Body of pancreas (tissue), 4 donors: ENCODE measurements around the gene SOX5. TPM values are rescaled to one million over a fixed set of nuclear protein-coding genes. Genes with fewer than 3 reads are reported as not detected.

Source experiments
- ATAC-seq: fragments of 150-250 bp; one replicate; pipeline ENCODE4 v1.9.1; 2016
- DNase-seq, 4 donors: peaks; one replicate each; pipeline ENCODE4 v3.0.0-alpha.2; 2019
- H3K27ac ChIP-seq, 4 donors: fragments of 200-600 bp; sonication (generic); 1 replicate in 3 of 4; 2 replicates in 1 of 4; pipeline versions ENCODE4 v1.5.1 to v1.6.1; 2016 to 2019; ENCODE audit warnings: mild to moderate bottlenecking in 1 of 4, mixed read lengths in 1 of 4, moderate library complexity in 1 of 4
- H3K27me3 ChIP-seq, 2 donors: fragments of 200-600 bp; sonication (generic); one replicate each; pipeline ENCODE4 v1.6.0; 2016; ENCODE audit warnings: mild to moderate bottlenecking in 1 of 2
- H3K36me3 ChIP-seq, 2 donors: fragments of 200-600 bp; sonication (generic); replicated peaks in 1 of 2; 2 replicates each; pipeline ENCODE4 v1.5.1; 2016; ENCODE audit warnings: low read depth in 2 of 2; ENCODE audit not compliant: insufficient read depth in 1 of 2
- H3K4me1 ChIP-seq: fragments of 200-600 bp; sonication (generic); one replicate; pipeline ENCODE4 v1.6.0; 2016
- H3K4me3 ChIP-seq, 2 donors: fragments of 200-600 bp; sonication (generic); 1 replicate in 1 of 2; 2 replicates in 1 of 2; pipeline ENCODE4 v1.5.1; 2016 to 2019
- H3K9me3 ChIP-seq, 3 donors: fragments of 200-600 bp; sonication (generic); 1 replicate in 2 of 3; 2 replicates in 1 of 3; pipeline ENCODE4 v1.5.1; 2016
- POLR2A ChIP-seq, 3 donors: fragments of 450-650 bp; IDR thresholded peaks; one replicate each; pipeline ENCODE4 v1.6.1; 2016; ENCODE audit warnings: antibody characterized with exemption in 3 of 3, mild to moderate bottlenecking in 2 of 3
- WGBS, 2 donors: methylation state at CpG; one replicate each; pipeline ENCODE4 v1.1.5; 2017; 5-methylcytosine and 5-hydroxymethylcytosine counted together
- intact Hi-C: fragments of 100-400 bp; cut with DNase I; formaldehyde crosslinking; loops from one replicate; pipeline ENCODE4 v1.15.1; 2023
- total RNA-seq, 2 donors: library from RNA; depleted of rRNA; stranded (reverse); fragments of >200 nt; gene quantifications; one replicate each; pipeline ENCODE4 v1.1.0, GENCODE V29; 2016
- TF ChIP-seq, protein P1 (sequence below), 7 experiments: fragments of 450-650 bp in 4 of 7; fragments of 200-600 bp in 3 of 7; sonication (generic) in 3 of 7; IDR thresholded peaks; one replicate each; pipeline ENCODE4 v1.5.1; 2016 to 2019; ENCODE audit warnings: antibody characterized with exemption in 7 of 7

Gene SOX5
- total RNA-seq, 2 donors from 2014 or later: 3.0 to 10.4 TPM

DNA sequence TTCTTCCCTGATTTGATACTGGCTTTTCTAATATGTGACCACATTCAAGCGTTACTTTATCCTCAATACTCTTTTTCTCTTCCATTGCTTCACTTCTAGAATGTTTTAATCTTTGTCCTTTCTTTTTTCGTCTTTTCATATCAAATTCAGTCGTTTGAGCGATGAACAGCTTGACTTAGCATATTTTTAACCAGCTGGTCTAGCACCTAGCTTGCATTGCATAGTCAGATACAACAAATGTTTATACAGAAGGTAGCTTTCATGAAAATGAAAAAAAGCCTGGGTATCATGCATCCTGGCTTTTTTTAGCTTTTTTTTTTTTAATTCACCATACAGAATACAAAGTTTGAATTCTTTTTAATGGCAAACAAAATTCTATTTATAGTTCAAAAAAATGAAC is 1.2 kb downstream of the SOX5 start:
- DNase-seq: no peak
- intact Hi-C loops: no loop called here
- H3K4me3 ChIP-seq: no peak overlapping the region

DNA sequence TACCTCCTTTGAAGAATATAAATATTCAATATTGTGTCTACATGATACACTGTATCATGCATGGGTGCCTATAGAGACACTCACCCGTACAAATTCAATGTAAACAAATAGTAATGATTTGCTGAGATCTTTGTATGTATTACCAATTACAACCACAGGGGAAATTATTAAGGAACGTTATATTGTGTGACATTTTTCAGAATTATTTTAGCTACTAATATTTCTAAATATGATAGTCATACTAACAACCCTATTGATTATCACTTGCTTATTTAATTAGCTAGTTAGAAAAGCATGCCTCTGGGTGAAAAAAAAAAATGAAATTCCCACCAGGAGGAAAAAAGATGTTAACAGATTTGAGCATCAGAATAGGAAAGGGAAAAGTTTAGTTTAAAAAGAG is 2.1 kb downstream of the SOX5 start:
- no peak for DNase-seq
- WGBS, 2 donors: 35 to 37% methylated on average over 2 of the region's 2 CpGs

More for the DNA sequence above, 1.2 kb downstream of the SOX5 start:
- no peak overlapping the region for H3K27ac ChIP-seq
- 44 to 49% methylated on average over 4 of the region's 4 CpGs for WGBS, 2 donors
- TF ChIP-seq POLR2A (IDR thresholded peaks at IDR 0.05): no peak
- TF ChIP-seq, protein P1, sequence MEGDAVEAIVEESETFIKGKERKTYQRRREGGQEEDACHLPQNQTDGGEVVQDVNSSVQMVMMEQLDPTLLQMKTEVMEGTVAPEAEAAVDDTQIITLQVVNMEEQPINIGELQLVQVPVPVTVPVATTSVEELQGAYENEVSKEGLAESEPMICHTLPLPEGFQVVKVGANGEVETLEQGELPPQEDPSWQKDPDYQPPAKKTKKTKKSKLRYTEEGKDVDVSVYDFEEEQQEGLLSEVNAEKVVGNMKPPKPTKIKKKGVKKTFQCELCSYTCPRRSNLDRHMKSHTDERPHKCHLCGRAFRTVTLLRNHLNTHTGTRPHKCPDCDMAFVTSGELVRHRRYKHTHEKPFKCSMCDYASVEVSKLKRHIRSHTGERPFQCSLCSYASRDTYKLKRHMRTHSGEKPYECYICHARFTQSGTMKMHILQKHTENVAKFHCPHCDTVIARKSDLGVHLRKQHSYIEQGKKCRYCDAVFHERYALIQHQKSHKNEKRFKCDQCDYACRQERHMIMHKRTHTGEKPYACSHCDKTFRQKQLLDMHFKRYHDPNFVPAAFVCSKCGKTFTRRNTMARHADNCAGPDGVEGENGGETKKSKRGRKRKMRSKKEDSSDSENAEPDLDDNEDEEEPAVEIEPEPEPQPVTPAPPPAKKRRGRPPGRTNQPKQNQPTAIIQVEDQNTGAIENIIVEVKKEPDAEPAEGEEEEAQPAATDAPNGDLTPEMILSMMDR (IDR thresholded peaks at IDR 0.05): no peak
- no peak for ATAC-seq
- no peaks in the 10 kb centered on the region for H3K9me3 ChIP-seq
- H3K27me3 ChIP-seq: no peaks in the 10 kb centered on the region
- H3K36me3 ChIP-seq: no peaks in the 10 kb centered on the region
- peaks cover 19% of the 10 kb centered on the region for H3K4me1 ChIP-seq

DNA sequence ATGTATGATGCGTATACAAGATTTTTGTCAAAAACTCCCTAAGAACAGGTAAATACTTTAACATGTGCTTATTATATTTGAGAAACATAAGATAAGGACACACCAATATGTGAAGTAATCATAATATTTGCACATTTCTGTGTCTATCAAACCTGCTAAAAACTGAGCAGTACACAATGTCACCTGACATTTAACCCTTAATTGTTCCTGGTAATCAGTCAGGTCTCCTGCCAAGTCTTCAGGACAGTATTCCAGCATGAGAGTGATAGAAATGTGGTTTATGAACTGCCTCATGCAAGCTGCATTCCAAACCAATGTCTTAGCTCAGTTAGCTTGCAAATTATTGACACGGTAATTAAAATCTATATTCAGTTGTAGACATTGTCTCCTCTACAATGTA is 4.2 kb downstream of the SOX5 start:
- TF ChIP-seq, protein P1 (IDR thresholded peaks at IDR 0.05): no peak
- TF ChIP-seq POLR2A (IDR thresholded peaks at IDR 0.05): no peak
- intact Hi-C loops: no loop called here
- no peak for DNase-seq

More for the DNA sequence above, 2.1 kb downstream of the SOX5 start:
- TF ChIP-seq, protein P1 (IDR thresholded peaks at IDR 0.05): no peak
- no peak for TF ChIP-seq POLR2A (IDR thresholded peaks at IDR 0.05)
- Histone ChIP-seq H3K27ac (no peak overlapping the region), H3K4me1 (peaks cover 19% of the 10 kb centered on the region), H3K27me3 (no peaks in the 10 kb centered on the region), H3K4me3 (no peak overlapping the region), H3K9me3 (no peaks in the 10 kb centered on the region), H3K36me3 (no peaks in the 10 kb centered on the region)
- ATAC-seq: no peak
- intact Hi-C loops: no loop called here

DNA sequence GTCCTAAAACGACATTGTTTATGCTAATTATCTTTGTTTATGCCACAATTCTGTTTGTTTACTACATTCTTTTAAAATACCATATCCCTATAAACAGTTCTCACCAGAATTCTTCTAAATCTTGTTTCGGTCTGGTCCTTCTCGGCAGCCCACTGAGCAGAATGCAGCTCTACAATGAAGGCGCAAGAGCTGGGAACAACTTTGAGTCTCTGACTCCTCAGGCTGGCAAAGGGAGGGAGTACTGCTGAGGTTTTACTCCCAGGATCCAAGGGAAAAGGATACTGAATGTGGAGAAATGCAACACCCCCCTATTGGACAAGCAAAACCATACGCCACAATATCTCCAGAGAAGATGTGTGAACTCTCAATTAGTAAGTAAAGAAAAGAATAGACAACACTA is 5.4 kb downstream of the SOX5 start:
- TF ChIP-seq, protein P1 (IDR thresholded peaks at IDR 0.05): no peak
- no peak for TF ChIP-seq POLR2A (IDR thresholded peaks at IDR 0.05)
- no peak overlapping the region for H3K4me3 ChIP-seq
- intact Hi-C loops: no loop called here
- DNase-seq (no peak), ATAC-seq (no peak)
- WGBS, 2 donors: 69 to 74% methylated on average over 5 of the region's 5 CpGs
- H3K9me3 ChIP-seq: no peaks in the 10 kb centered on the region
- H3K36me3 ChIP-seq: no peaks in the 10 kb centered on the region
- H3K4me1 ChIP-seq: peaks cover 3% of the 10 kb centered on the region
- H3K27ac ChIP-seq: no peak overlapping the region
- no peaks in the 10 kb centered on the region for H3K27me3 ChIP-seq

More for the DNA sequence above, 4.2 kb downstream of the SOX5 start:
- Histone ChIP-seq H3K27me3 (no peaks in the 10 kb centered on the region), H3K9me3 (no peaks in the 10 kb centered on the region), H3K4me1 (peaks cover 10% of the 10 kb centered on the region), H3K27ac (no peak overlapping the region), H3K36me3 (no peaks in the 10 kb centered on the region), H3K4me3 (no peak overlapping the region)
- no peak for ATAC-seq
- 60 to 69% methylated on average over 2 of the region's 2 CpGs for WGBS, 2 donors

- 52 to 72% methylated on average over 4 of the region's 4 CpGs for WGBS, 2 donors
Measured at GRCh38 chr12:23942841-23943240, 6.6 kb downstream of the SOX5 start.

More at GRCh38 chr12:23942841-23943240, 6.6 kb downstream of the SOX5 start:
- TF ChIP-seq, protein P1 (IDR thresholded peaks at IDR 0.05): no peak
- no peak for TF ChIP-seq POLR2A (IDR thresholded peaks at IDR 0.05)
- intact Hi-C loops: no loop called here
- H3K36me3 ChIP-seq: no peaks in the 10 kb centered on the region
- ATAC-seq: no peak
- no peak overlapping the region for H3K27ac ChIP-seq
- no peak for DNase-seq
- H3K4me3 ChIP-seq: no peak overlapping the region
- no peaks in the 10 kb centered on the region for H3K4me1 ChIP-seq
- H3K27me3 ChIP-seq: no peaks in the 10 kb centered on the region
- H3K9me3 ChIP-seq: no peaks in the 10 kb centered on the region
